Liver (tissue), 9 donors: Measurements from ENCODE around the gene KAT5. TPM values are rescaled to one million over a fixed set of nuclear protein-coding genes. Genes with fewer than 3 reads are reported as not detected.
"Not testable (repeated sequence)": the region's sequence is repeated elsewhere in the genome, so short reads cannot be mapped to it uniquely, and the experiment has no call there.

ENCODE experiments used
- DNase-seq: peaks from one replicate; pipeline ENCODE4 v3.0.0-alpha.2; 2017; ENCODE audit warnings: low spot score
- H3K27ac ChIP-seq, 2 donors: one replicate each; pipeline ENCODE4 v1.7.0; 2013; ENCODE audit warnings: inconsistent platforms in 2 of 2, low read length in 2 of 2, control low read depth in 1 of 2, low read depth in 1 of 2, mild to moderate bottlenecking in 1 of 2
- H3K27me3 ChIP-seq, 4 donors: one replicate each; pipeline versions ENCODE4 v1.6.1 to v1.7.0; 2013; ENCODE audit warnings: low read length in 3 of 4, inconsistent platforms in 1 of 4, mild to moderate bottlenecking in 1 of 4, moderate library complexity in 1 of 4; ENCODE audit not compliant: control insufficient read depth in 4 of 4, insufficient read depth in 4 of 4
- H3K36me3 ChIP-seq, 4 donors: one replicate each; pipeline versions ENCODE4 v1.6.1 to v1.7.0; 2013; ENCODE audit warnings: low read length in 3 of 4, mild to moderate bottlenecking in 3 of 4, low read depth in 1 of 4, moderate library complexity in 1 of 4; ENCODE audit not compliant: control insufficient read depth in 4 of 4, insufficient read depth in 3 of 4
- H3K4me1 ChIP-seq, 4 donors: one replicate each; pipeline versions ENCODE4 v1.6.1 to v1.7.0; 2013; ENCODE audit warnings: low read length in 3 of 4, mild to moderate bottlenecking in 3 of 4, moderate library complexity in 1 of 4; ENCODE audit not compliant: control insufficient read depth in 4 of 4, insufficient read depth in 4 of 4
- H3K4me3 ChIP-seq, 3 donors: one replicate each; pipeline versions ENCODE4 v1.6.1 to v1.7.0; 2013; ENCODE audit warnings: low read length in 3 of 3, control low read depth in 1 of 3, low read depth in 1 of 3, mild to moderate bottlenecking in 1 of 3
- H3K9ac ChIP-seq, 2 donors: one replicate each; pipeline ENCODE4 v1.7.0; 2013; ENCODE audit warnings: low read length in 2 of 2, mild to moderate bottlenecking in 2 of 2, moderate library complexity in 2 of 2, control low read depth in 1 of 2, low read depth in 1 of 2
- H3K9me3 ChIP-seq, 4 donors: one replicate each; pipeline versions ENCODE4 v1.6.1 to v1.7.0; 2013; ENCODE audit warnings: low read length in 3 of 4; ENCODE audit not compliant: control insufficient read depth in 4 of 4
- ATF3 ChIP-seq: IDR thresholded peaks from 2 replicates; pipeline ENCODE4 v1.6.1; 2016; ENCODE audit warnings: antibody characterized with exemption
- CTCF ChIP-seq: fragments of 150-350 bp; IDR thresholded peaks from 2 replicates; pipeline ENCODE4 v1.5.1; 2017; ENCODE audit warnings: improper control_type of control experiment, low read depth, low read length; ENCODE audit not compliant: missing input control
- EGR1 ChIP-seq, 2 donors: IDR thresholded peaks; 2 replicates each; pipeline ENCODE4 v1.6.1; 2016 to 2018; ENCODE audit warnings: antibody characterized with exemption in 2 of 2, low read depth in 2 of 2
- FOXA1 ChIP-seq: IDR thresholded peaks from 2 replicates; pipeline ENCODE4 v1.6.1; 2016; ENCODE audit warnings: antibody characterized with exemption
- GABPA ChIP-seq, 2 donors: IDR thresholded peaks in 1 of 2; conservative IDR thresholded peaks in 1 of 2; 2 replicates each; pipeline ENCODE4 v1.6.1; 2016; ENCODE audit warnings: antibody characterized with exemption in 2 of 2, mild to moderate bottlenecking in 1 of 2, moderate library complexity in 1 of 2
- HNF4A ChIP-seq, 2 donors: conservative IDR thresholded peaks; 2 replicates each; pipeline ENCODE4 v1.6.1; 2016; ENCODE audit warnings: antibody characterized with exemption in 2 of 2, mild to moderate bottlenecking in 2 of 2
- HNF4G ChIP-seq: IDR thresholded peaks from 2 replicates; pipeline ENCODE4 v1.6.1; 2016; ENCODE audit warnings: antibody characterized with exemption
- JUND ChIP-seq, 2 donors: IDR thresholded peaks; 2 replicates each; pipeline ENCODE4 v1.6.1; 2016; ENCODE audit warnings: antibody characterized with exemption in 2 of 2
- MAX ChIP-seq: IDR thresholded peaks from 2 replicates; pipeline ENCODE4 v1.6.1; 2016; ENCODE audit warnings: antibody characterized with exemption
- NR2F2 ChIP-seq: IDR thresholded peaks from 2 replicates; pipeline ENCODE4 v1.6.1; 2016; ENCODE audit warnings: antibody characterized with exemption
- RAD21 ChIP-seq, 2 donors: IDR thresholded peaks; 2 replicates each; pipeline ENCODE4 v1.6.1; 2016; ENCODE audit warnings: antibody characterized with exemption in 2 of 2, mild to moderate bottlenecking in 2 of 2
- REST ChIP-seq: IDR thresholded peaks from 2 replicates; pipeline ENCODE4 v1.6.1; 2016; ENCODE audit warnings: antibody characterized with exemption, mild to moderate bottlenecking
- RXRA ChIP-seq, 2 donors: IDR thresholded peaks; 2 replicates each; pipeline ENCODE4 v1.6.1; 2017 to 2018; ENCODE audit warnings: antibody characterized with exemption in 2 of 2, mild to moderate bottlenecking in 1 of 2
- SP1 ChIP-seq: IDR thresholded peaks from 2 replicates; pipeline ENCODE4 v1.6.1; 2018; ENCODE audit warnings: antibody characterized with exemption, mild to moderate bottlenecking
- TAF1 ChIP-seq: conservative IDR thresholded peaks from 2 replicates; pipeline ENCODE4 v1.6.1; 2016; ENCODE audit warnings: antibody characterized with exemption, mild to moderate bottlenecking
- YY1 ChIP-seq: IDR thresholded peaks from 2 replicates; pipeline ENCODE4 v1.6.1; 2016; ENCODE audit warnings: antibody characterized with exemption, mild to moderate bottlenecking
- ZBTB33 ChIP-seq: IDR thresholded peaks from 2 replicates; pipeline ENCODE4 v1.6.1; 2016; ENCODE audit warnings: antibody characterized with exemption
- WGBS: extraction: QIAGEN DNeasy Blood & Tissue Kit; methylation state at CpG from one replicate; pipeline ENCODE4 v1.1.7; 2013; 5-methylcytosine and 5-hydroxymethylcytosine counted together
- polyA plus RNA-seq, 2 donors: library from polyadenylated mRNA; stranded (reverse) in 1 of 2; unstranded in 1 of 2; fragments of 200-250 nt in 1 of 2; fragments of >200 nt in 1 of 2; fragmentation: Nextera tagmentation in 1 of 2; extraction: Ambion mirVana in 1 of 2; gene quantifications; one replicate each; pipeline versions ENCODE4 v1.2.1 to v1.2.3, GENCODE V29; 2013 to 2015
- total RNA-seq, 2 donors: library from RNA; depleted of rRNA; stranded (reverse); fragments of >200 nt; gene quantifications; one replicate each; pipeline ENCODE4 v1.2.3, GENCODE V29; 2014
- donor health status: healthy.
- donor health status: healthy.
- donor health status: healthy.
- donor health status: healthy.
- donor health status: healthy.

The KAT5 gene
- total and polyA plus RNA-seq, 4 donors, result 15.5 to 22.9 (median 18.4) TPM

GRCh38 chr11:65744699-65745042, 32.6 kb downstream of the KAT5 start:
- WGBS, result 80% methylated on average over 8 of the region's 8 CpGs
- TF ChIP-seq JUND (IDR thresholded peaks at IDR 0.05) (no peak), ATF3 (no peak), HNF4G (no peak), EGR1 (IDR thresholded peaks at IDR 0.05; ENCODE audit: low read depth in 2 of 2) (no peak), YY1 (no peak), MAX (no peak), FOXA1 (no peak), CTCF (no peak), RAD21 (IDR thresholded peaks at IDR 0.05) (no peak), GABPA (IDR thresholded peaks at IDR 0.05 in 1 of 2, conservative IDR thresholded peaks at IDR 0.05 in 1 of 2) (no peak), SP1 (no peak), ZBTB33 (no peak), TAF1 (no peak), NR2F2 (no peak), HNF4A (conservative IDR thresholded peaks at IDR 0.05) (no peak), RXRA (IDR thresholded peaks at IDR 0.05) (no peak), REST (no peak)
- peaks cover 0 to 7% (median 5%) of the 10 kb centered on the region in 4 donors for H3K4me1 ChIP-seq
- no peak for DNase-seq
- H3K9ac ChIP-seq, result no peak overlapping the region
- no peaks in the 10 kb centered on the region for H3K27me3 ChIP-seq
- H3K9me3 ChIP-seq, result no peaks in the 10 kb centered on the region
- no peaks in the 10 kb centered on the region for H3K36me3 ChIP-seq
- no peak overlapping the region for H3K4me3 ChIP-seq
- no peak overlapping the region for H3K27ac ChIP-seq

GRCh38 chr11:65745049-65745448, 33.0 kb downstream of the KAT5 start:
- no peak for DNase-seq
- WGBS, result 89% methylated on average over 17 of the region's 17 CpGs

GRCh38 chr11:65762169-65762568, 50.1 kb downstream of the KAT5 start:
- not testable (repeated sequence) for H3K27me3 ChIP-seq, DNase-seq, H3K9me3 ChIP-seq, H3K9ac ChIP-seq, H3K4me3 ChIP-seq, H3K4me1 ChIP-seq, H3K27ac ChIP-seq, H3K36me3 ChIP-seq
- 60% methylated on average over 5 of the region's 5 CpGs for WGBS

More at GRCh38 chr11:65745049-65745448, 33.0 kb downstream of the KAT5 start:
- Histone ChIP-seq H3K36me3 (no peaks in the 10 kb centered on the region), H3K27me3 (no peaks in the 10 kb centered on the region), H3K4me3 (no peak overlapping the region), H3K9ac (no peak overlapping the region), H3K27ac (no peak overlapping the region), H3K4me1 (peaks cover 0 to 7% (median 5%) of the 10 kb centered on the region in 4 donors), H3K9me3 (no peaks in the 10 kb centered on the region)
- no peak for TF ChIP-seq ZBTB33
